Glomerular visceral epithelial cell (primary cell): ENCODE measurements around the gene CDKL2.

Experiments
- DNase-seq: peaks from one replicate; pipeline ENCODE4 v3.0.0-alpha.2; 2016; ENCODE audit errors: extremely low spot score

The CDKL2 gene

GRCh38 chr4:75639124-75639695, 8.9 kb upstream of the CDKL2 start:
- no peak for DNase-seq

GRCh38 chr4:75637827-75638226, 7.5 kb upstream of the CDKL2 start:
- no peak for DNase-seq

GRCh38 chr4:75637176-75637575, 6.8 kb upstream of the CDKL2 start:
- peak; percentile 89 for DNase-seq

- no peak for DNase-seq
Observed at GRCh38 chr4:75634951-75635350, 4.6 kb upstream of the CDKL2 start.

- peak; percentile 64 for DNase-seq
Observed at GRCh38 chr4:75634281-75634680, 4.0 kb upstream of the CDKL2 start.

- DNase-seq: peak; percentile 94
Observed at GRCh38 chr4:75633846-75634245, 3.5 kb upstream of the CDKL2 start.

GRCh38 chr4:75630937-75631329, 605 bp upstream of the CDKL2 start:
- DNase-seq: no peak

- peak; percentile 35 for DNase-seq
Observed at GRCh38 chr4:75629239-75629638, 1.1 kb downstream of the CDKL2 start.

- no peak for DNase-seq
Observed at GRCh38 chr4:75623026-75623425, 7.3 kb downstream of the CDKL2 start.

- DNase-seq: no peak
Observed at GRCh38 chr4:75621715-75622114, 8.6 kb downstream of the CDKL2 start.

- DNase-seq: no peak
Observed at GRCh38 chr4:75612306-75612705, 18.0 kb downstream of the CDKL2 start.

- DNase-seq: no peak
Observed at GRCh38 chr4:75605928-75606327, 24.4 kb downstream of the CDKL2 start.

GRCh38 chr4:75599647-75600046, 30.7 kb downstream of the CDKL2 start:
- no peak for DNase-seq

- DNase-seq: peak; percentile 35
Observed at GRCh38 chr4:75598390-75598789, 31.9 kb downstream of the CDKL2 start.

- no peak for DNase-seq
Observed at GRCh38 chr4:75596061-75596460, 34.3 kb downstream of the CDKL2 start.

- DNase-seq: no peak
Observed at GRCh38 chr4:75593393-75593792, 36.9 kb downstream of the CDKL2 start.

- DNase-seq: peak; percentile 56
Observed at GRCh38 chr4:75584067-75584466, 46.3 kb downstream of the CDKL2 start.

- DNase-seq: no peak
Observed at GRCh38 chr4:75567725-75568124, 62.6 kb downstream of the CDKL2 start.

GRCh38 chr4:75566911-75567310, 63.4 kb downstream of the CDKL2 start:
- no peak for DNase-seq

- no peak for DNase-seq
Observed at GRCh38 chr4:75565481-75565880, 64.8 kb downstream of the CDKL2 start.

- DNase-seq: no peak
Observed at GRCh38 chr4:75564023-75564422, 66.3 kb downstream of the CDKL2 start.

- peak; percentile 59 for DNase-seq
Observed at GRCh38 chr4:75561789-75562188, 68.5 kb downstream of the CDKL2 start.

GRCh38 chr4:75557696-75558095, 72.6 kb downstream of the CDKL2 start:
- no peak for DNase-seq
